CD4-positive, alpha-beta T cell treated with Interleukin-2 at 100 ng/mL for 4 hours (primary cell): Measurements from ENCODE around the gene ASCC3.
"Not testable (repeated sequence)": the region's sequence is repeated elsewhere in the genome, so short reads cannot be mapped to it uniquely, and the experiment has no call there.

ENCODE experiments used
- DNase-seq: peaks from one replicate; pipeline ENCODE4 v3.0.0-alpha.2; 2020; ENCODE audit warnings: low spot score

Gene ASCC3, protein sequence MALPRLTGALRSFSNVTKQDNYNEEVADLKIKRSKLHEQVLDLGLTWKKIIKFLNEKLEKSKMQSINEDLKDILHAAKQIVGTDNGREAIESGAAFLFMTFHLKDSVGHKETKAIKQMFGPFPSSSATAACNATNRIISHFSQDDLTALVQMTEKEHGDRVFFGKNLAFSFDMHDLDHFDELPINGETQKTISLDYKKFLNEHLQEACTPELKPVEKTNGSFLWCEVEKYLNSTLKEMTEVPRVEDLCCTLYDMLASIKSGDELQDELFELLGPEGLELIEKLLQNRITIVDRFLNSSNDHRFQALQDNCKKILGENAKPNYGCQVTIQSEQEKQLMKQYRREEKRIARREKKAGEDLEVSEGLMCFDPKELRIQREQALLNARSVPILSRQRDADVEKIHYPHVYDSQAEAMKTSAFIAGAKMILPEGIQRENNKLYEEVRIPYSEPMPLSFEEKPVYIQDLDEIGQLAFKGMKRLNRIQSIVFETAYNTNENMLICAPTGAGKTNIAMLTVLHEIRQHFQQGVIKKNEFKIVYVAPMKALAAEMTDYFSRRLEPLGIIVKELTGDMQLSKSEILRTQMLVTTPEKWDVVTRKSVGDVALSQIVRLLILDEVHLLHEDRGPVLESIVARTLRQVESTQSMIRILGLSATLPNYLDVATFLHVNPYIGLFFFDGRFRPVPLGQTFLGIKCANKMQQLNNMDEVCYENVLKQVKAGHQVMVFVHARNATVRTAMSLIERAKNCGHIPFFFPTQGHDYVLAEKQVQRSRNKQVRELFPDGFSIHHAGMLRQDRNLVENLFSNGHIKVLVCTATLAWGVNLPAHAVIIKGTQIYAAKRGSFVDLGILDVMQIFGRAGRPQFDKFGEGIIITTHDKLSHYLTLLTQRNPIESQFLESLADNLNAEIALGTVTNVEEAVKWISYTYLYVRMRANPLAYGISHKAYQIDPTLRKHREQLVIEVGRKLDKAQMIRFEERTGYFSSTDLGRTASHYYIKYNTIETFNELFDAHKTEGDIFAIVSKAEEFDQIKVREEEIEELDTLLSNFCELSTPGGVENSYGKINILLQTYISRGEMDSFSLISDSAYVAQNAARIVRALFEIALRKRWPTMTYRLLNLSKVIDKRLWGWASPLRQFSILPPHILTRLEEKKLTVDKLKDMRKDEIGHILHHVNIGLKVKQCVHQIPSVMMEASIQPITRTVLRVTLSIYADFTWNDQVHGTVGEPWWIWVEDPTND (N-terminal part only)

GRCh38 chr6:100880853-100881706 is at the start of gene ASCC3:
TSS of gene ASCC3 (minus strand) at chr6:100881329. CDS start at chr6:100867997, 13,332 bp downstream.
- peak; percentile 86 for DNase-seq

- no peak for DNase-seq
These were observed 44.6 kb upstream of the ASCC3 start for GRCh38 chr6:100925749-100926148.

- no peak for DNase-seq
These were observed 43.6 kb upstream of the ASCC3 start for GRCh38 chr6:100924534-100925227.

DNA sequence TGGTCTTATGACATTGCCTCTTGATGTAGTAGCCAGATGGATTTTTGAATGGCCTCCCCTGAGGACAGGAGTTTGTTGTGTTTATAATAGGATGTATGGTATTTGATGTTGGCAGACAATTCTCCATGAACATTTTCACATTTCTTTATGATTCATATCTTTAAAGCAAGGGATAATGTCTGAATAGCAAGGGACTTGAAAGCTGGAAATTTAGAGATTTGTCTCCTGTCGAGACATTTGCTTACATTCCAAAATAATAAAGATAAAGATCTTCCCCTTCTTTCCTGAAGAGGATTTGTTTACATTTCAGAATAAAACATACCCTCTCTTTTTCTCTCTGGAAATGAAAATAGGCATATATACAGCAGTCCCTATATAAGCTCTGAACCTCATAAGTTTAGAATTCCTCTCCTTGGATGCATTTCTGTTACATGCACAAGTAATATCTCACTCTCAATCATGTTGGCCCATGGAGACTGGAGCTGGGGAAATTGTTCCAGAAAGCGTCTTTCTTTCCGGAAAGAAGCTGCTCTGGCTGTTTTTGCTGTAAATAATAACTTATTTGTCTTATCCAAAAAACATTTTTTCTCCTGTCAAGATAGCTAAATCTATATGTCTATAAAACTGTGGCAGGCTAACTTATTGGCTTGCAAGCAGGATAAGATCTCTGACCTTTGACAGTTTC is 42.5 kb upstream of the ASCC3 start:
- no peak for DNase-seq

- DNase-seq: no peak
These were observed 39.0 kb upstream of the ASCC3 start for GRCh38 chr6:100920028-100920605.

GRCh38 chr6:100918152-100918551 is 37.0 kb upstream of the ASCC3 start:
- DNase-seq: no peak

DNA sequence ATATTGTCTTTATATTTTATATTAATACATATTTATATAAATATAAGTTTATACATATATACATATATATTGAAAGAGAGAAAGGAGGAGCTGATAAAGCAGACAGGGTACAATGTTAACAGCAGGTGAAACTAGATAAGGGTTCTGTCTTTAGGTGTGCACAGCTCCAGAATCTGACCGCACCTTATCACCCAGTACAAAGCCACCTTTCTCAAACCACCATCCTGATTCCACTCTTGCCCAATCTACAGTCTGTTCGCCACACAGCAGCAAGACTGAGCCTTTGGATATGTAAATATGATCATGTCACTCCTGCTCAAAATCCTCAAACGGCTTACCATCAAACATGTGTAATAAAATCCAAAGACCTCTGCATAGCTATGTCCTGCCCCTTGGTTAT is 34.7 kb upstream of the ASCC3 start:
- DNase-seq: no peak

DNA sequence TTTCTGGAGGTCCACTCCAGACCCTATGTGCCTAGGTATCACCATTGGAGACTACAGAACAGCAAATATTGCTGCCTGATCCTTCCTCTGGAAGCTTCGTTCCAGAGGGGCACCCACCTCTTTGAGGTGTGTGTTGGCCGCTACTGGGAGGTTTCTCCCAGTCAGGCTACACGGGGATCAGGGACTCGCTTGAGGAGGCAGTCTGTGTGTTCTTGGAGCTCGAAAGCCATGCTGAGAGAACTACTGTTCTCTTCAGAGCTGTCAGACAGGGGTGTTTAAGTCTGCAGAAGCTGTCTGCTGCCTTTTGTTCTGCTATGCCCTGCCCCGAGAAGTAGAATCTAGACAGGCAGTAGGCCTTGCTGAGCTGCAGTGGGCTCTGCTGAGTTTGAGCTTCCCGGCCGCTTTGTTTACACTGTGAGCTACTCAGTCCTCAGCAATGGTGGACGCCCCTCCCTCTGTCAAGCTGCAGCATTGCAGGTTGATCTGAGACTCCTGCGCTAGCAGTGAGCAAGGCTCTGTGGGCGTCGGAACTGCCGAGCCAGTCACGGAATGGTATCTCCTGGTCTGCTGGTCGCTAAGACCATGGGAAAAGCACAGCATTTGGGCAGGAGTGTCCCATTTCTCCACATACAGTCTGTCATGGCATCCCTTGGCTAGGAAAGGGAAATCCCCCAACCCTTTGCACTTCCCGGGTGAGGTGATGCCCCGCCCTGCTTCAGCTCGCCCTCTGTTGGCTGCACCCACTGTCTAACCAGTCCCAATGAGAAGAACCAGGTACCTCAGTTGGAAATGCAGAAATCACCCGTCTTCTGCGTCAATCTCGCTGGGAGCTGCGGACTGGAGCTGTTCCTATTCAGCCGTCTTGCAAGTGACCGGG is 32.5 kb upstream of the ASCC3 start:
- no peak for DNase-seq

GRCh38 chr6:100906325-100906724 is 25.2 kb upstream of the ASCC3 start:
- DNase-seq: no peak

DNA sequence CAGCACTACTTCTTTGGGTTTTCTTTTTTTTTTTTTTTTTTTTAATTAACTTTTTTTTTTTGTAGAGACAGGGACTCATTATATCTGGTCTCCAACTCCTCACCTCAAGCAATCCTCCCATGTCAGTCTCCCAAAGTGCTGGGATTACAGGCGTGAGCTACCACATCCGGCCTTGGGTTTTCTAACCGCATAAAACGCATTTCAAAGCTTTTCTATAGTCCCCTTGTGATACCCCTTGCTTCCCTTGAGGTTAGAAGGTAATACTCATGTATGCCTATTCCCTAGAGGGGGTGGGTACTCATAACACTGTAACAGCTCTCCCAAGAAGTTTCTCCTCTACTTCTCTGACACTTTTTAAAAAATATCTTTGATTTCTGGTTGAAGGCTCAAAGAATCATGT is 23.9 kb upstream of the ASCC3 start:
- DNase-seq: no peak

GRCh38 chr6:100904316-100904715 is 23.2 kb upstream of the ASCC3 start:
- DNase-seq: no peak

DNA sequence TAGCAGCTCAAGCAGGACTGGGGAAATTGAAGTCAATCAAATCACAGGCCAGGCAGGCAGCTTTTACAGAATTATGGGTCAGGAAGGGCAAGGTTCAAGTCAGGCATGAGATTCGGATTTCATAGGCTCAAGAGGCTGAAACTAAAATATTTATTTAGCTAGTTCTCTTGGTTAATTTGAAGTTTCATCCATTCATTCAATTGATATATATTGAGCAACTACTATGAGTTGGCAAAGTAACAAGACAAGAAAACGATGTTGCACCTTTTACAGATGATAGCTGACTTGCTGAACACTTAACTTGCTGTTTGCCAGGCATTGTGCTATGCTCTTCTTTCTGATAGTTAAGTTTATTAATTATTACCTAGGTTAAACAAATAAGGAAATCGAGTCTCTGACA is 20.5 kb upstream of the ASCC3 start:
- no peak for DNase-seq

- no peak for DNase-seq
These were observed 18.1 kb upstream of the ASCC3 start for GRCh38 chr6:100899202-100899601.

- DNase-seq: no peak
These were observed 16.5 kb upstream of the ASCC3 start for GRCh38 chr6:100897671-100898070.

- DNase-seq: no peak
These were observed 12.6 kb upstream of the ASCC3 start for GRCh38 chr6:100893743-100894142.

DNA sequence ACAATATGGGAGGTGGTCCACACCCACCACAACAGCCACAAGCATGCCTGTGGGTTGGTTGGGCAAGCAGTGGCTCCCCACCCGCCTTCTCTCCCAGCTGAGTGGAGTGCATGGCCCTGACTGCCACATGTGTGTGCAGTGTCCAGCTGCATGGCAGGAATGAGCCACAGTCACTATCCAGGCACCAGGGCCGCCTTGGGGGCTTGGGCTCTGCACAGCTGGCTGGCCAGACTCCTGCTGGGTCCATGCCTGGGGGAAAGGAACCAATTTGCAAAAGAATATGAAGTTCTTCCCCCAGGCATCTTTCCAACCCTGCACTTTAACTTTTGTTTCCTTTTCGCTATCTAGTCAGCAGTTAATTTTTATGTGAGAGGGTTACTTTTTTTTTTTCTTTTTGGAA is 11.6 kb upstream of the ASCC3 start:
- DNase-seq: no peak

GRCh38 chr6:100892116-100892515 is 11.0 kb upstream of the ASCC3 start:
- no peak for DNase-seq

- no peak for DNase-seq
These were observed 9.9 kb upstream of the ASCC3 start for GRCh38 chr6:100891079-100891478.

DNA sequence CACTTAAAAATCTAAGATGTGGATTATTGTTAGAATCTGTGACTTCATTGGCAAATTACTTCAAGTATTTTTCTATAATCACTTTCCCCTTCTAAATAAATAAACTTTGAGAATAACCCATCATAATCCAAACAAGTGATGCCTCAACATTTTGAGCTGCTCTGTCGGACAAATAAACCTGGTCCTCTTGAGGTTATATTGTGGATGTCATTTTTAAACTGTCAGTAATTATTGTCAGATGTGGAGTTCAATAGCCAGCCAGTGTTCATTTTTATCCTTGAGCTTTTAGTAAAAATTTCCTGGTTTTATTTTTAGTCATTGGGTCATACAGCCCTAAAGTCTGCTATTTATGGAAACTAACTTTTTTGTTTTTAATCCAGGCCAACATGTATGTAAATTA is 9.5 kb upstream of the ASCC3 start:
- not testable (repeated sequence) for DNase-seq
